ENCODE measurements around the gene LITAF. TPM values are rescaled to one million over a fixed set of nuclear protein-coding genes. Genes with fewer than 3 reads are reported as not detected.

The LITAF gene
- total and polyA plus RNA-seq, 2 of the 4 experiments (the other 2 are of a cell fraction), result 113 to 206 TPM

DNA sequence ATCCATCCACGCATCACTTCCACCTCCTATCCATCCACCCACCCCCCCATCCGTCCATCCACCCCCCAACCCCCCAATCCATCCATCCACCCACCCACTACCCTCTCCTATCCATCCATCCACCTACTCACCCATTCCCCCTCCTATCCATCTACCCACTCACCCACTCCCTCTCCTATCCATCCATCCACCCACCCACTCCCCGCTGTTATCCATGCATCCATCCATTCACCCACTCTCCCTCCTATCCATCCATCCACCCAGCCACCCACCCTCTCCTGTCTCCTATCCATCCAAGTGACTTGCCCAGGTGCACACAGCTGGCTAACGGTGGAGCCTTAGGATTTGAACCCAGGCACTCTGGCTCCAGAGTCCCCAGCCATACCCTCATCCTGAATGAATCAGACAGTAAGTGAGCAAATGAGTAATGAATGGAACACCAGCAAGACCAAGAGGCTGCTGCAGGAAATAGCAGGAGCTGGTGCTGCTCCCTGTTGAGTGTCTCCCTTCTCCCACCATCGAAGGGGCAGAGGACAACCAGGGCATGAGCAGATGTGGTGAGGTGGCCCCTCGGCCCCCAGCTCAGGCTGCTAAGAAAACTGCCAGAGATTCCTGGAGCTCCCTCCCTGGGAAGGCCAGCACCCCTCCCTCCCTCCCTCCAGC is 62.5 kb downstream of the LITAF start:
- no peaks in the 10 kb centered on the region for H3K36me3 ChIP-seq (ENCODE audit: control insufficient read depth, insufficient read depth, low read length)
- DNase-seq (no peak), ATAC-seq (ENCODE audit: low read depth) (no peak; the same call in 1 of the 2 replicates)
- H4K91ac ChIP-seq (ENCODE audit: insufficient read depth, low read depth, low read length), result no peak overlapping the region
- intact Hi-C loops (cut with micrococcal nuclease), result no loop called here
- ChIA-PET CTCF (no interaction called here), POLR2A (ENCODE audit: unreplicated experiment) (no interaction called here)
- H3K18ac ChIP-seq (ENCODE audit: low read depth, low read length), result no peak overlapping the region
- H2AK9ac ChIP-seq (replicated peaks; ENCODE audit: low read depth, low read length, poor library complexity), result no peak overlapping the region
- no peak overlapping the region for H3K4ac ChIP-seq (ENCODE audit: low read depth, low read length)
- no peak overlapping the region for H4K8ac ChIP-seq (ENCODE audit: low read depth in 2 of 2, low read length in 2 of 2)
- no peaks in the 10 kb centered on the region for H4K20me1 ChIP-seq (ENCODE audit: insufficient read depth, low read length)
- H3K4me2 ChIP-seq (ENCODE audit: low read depth, low read length), result no peak overlapping the region
- no peak overlapping the region for H2BK15ac ChIP-seq (ENCODE audit: low read depth, low read length)
- H2BK20ac ChIP-seq (ENCODE audit: low read depth, low read length), result no peak overlapping the region
- H3K79me1 ChIP-seq (ENCODE audit: low read depth in 1 of 2, low read length in 2 of 2), result no peaks in the 10 kb centered on the region
- 100% methylated on average over 1 of the region's 6 CpGs for WGBS, 2 experiments (ENCODE audit: extremely low coverage in 2 of 2, insufficient read length in 1 of 2)
- peaks cover 15% of the 10 kb centered on the region for H3K27me3 ChIP-seq (ENCODE audit: control insufficient read depth, insufficient read depth, low read length)
- H4K5ac ChIP-seq (ENCODE audit: low read depth, low read length), result no peak overlapping the region
- H2AK5ac ChIP-seq (ENCODE audit: low read depth, low read length), result no peak overlapping the region
- no peak overlapping the region for H3K23ac ChIP-seq (ENCODE audit: low read depth, low read length)
- no peak overlapping the region for H3K4me3 ChIP-seq (ENCODE audit: insufficient read depth, low read depth, low read length)
- no peak overlapping the region for H3K9ac ChIP-seq (ENCODE audit: low read depth, low read length)
- no TSS peak for BruUV-seq (replicated peaks)
- no peak overlapping the region for H2AFZ ChIP-seq (replicated peaks; ENCODE audit: low read length, poor library complexity)
- H3K4me1 ChIP-seq (ENCODE audit: control insufficient read depth, insufficient read depth, low read length), result no peaks in the 10 kb centered on the region
- no peak overlapping the region for H3K56ac ChIP-seq (ENCODE audit: extremely low read depth, insufficient read depth, low read length)
- H3K27ac ChIP-seq (ENCODE audit: insufficient read depth, low read length), result no peak overlapping the region
- in situ Hi-C loops (cut with MboI; ENCODE audit: low sequenced_read_pairs), result no loop called here
- no peak overlapping the region for H2BK120ac ChIP-seq (ENCODE audit: low read depth, low read length)
- TF ChIP-seq, protein P1, sequence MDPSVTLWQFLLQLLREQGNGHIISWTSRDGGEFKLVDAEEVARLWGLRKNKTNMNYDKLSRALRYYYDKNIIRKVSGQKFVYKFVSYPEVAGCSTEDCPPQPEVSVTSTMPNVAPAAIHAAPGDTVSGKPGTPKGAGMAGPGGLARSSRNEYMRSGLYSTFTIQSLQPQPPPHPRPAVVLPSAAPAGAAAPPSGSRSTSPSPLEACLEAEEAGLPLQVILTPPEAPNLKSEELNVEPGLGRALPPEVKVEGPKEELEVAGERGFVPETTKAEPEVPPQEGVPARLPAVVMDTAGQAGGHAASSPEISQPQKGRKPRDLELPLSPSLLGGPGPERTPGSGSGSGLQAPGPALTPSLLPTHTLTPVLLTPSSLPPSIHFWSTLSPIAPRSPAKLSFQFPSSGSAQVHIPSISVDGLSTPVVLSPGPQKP (IDR thresholded peaks at IDR 0.05; ENCODE audit: borderline replicate concordance, low read depth, low read length), result no peak
- no peak for TF ChIP-seq CEBPB (IDR thresholded peaks at IDR 0.05; ENCODE audit: low read depth, low read length)
- TF ChIP-seq POLR2A (IDR thresholded peaks at IDR 0.05; ENCODE audit: low read depth, low read length), result no peak
- no peak for TF ChIP-seq RCOR1 (IDR thresholded peaks at IDR 0.05; ENCODE audit: insufficient replicate concordance, low read length)
- TF ChIP-seq MAFK (IDR thresholded peaks at IDR 0.05; ENCODE audit: low read depth, low read length), result no peak
- TF ChIP-seq, protein P2, sequence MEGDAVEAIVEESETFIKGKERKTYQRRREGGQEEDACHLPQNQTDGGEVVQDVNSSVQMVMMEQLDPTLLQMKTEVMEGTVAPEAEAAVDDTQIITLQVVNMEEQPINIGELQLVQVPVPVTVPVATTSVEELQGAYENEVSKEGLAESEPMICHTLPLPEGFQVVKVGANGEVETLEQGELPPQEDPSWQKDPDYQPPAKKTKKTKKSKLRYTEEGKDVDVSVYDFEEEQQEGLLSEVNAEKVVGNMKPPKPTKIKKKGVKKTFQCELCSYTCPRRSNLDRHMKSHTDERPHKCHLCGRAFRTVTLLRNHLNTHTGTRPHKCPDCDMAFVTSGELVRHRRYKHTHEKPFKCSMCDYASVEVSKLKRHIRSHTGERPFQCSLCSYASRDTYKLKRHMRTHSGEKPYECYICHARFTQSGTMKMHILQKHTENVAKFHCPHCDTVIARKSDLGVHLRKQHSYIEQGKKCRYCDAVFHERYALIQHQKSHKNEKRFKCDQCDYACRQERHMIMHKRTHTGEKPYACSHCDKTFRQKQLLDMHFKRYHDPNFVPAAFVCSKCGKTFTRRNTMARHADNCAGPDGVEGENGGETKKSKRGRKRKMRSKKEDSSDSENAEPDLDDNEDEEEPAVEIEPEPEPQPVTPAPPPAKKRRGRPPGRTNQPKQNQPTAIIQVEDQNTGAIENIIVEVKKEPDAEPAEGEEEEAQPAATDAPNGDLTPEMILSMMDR (conservative IDR thresholded peaks at IDR 0.05; ENCODE audit: low read depth, low read length), result peak; percentile 28; the same call in 1 of the 2 replicates
- TF ChIP-seq NFE2L2 (IDR thresholded peaks at IDR 0.05; ENCODE audit: low read depth, low read length), result no peak
- TF ChIP-seq BHLHE40 (IDR thresholded peaks at IDR 0.05; ENCODE audit: low read depth, low read length), result no peak
- TF ChIP-seq SMC3 (IDR thresholded peaks at IDR 0.05; ENCODE audit: low read depth, low read length), result no peak
- TF ChIP-seq RFX5 (IDR thresholded peaks at IDR 0.05; ENCODE audit: low read depth, low read length), result no peak
- TF ChIP-seq MAZ (IDR thresholded peaks at IDR 0.05; ENCODE audit: borderline replicate concordance, low read depth, low read length), result no peak
- TF ChIP-seq MXI1 (IDR thresholded peaks at IDR 0.05; ENCODE audit: borderline replicate concordance, low read depth, low read length), result no peak
- TF ChIP-seq, protein P3, sequence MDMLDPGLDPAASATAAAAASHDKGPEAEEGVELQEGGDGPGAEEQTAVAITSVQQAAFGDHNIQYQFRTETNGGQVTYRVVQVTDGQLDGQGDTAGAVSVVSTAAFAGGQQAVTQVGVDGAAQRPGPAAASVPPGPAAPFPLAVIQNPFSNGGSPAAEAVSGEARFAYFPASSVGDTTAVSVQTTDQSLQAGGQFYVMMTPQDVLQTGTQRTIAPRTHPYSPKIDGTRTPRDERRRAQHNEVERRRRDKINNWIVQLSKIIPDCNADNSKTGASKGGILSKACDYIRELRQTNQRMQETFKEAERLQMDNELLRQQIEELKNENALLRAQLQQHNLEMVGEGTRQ (IDR thresholded peaks at IDR 0.05; ENCODE audit: low read depth, low read length), result no peak
- TF ChIP-seq FOS (IDR thresholded peaks at IDR 0.05; ENCODE audit: low read depth, low read length), result no peak
- peak; percentile 29; the same call in 1 of the 2 replicates for TF ChIP-seq RAD21 (IDR thresholded peaks at IDR 0.05; ENCODE audit: low read length)
- no peak for TF ChIP-seq CHD1 (IDR thresholded peaks at IDR 0.05; ENCODE audit: low read depth, low read length)
- no peak overlapping the region for H2BK5ac ChIP-seq (ENCODE audit: low read depth, low read length, poor library complexity, severe bottlenecking)
- H3K9me3 ChIP-seq (ENCODE audit: control insufficient read depth, insufficient read depth, low read length), result peaks cover 6% of the 10 kb centered on the region
- H3K14ac ChIP-seq (replicated peaks; ENCODE audit: low read depth, low read length), result no peak overlapping the region
- dilution Hi-C loops (cut with HindIII; ENCODE audit: low sequenced_read_pairs, unreplicated experiment), result no loop called here
- no peaks in the 10 kb centered on the region for H3K9me1 ChIP-seq (ENCODE audit: insufficient read depth, low read length)
